Esophagus muscularis mucosa (tissue), 4 donors: Measurements from ENCODE around the gene AKT3. TPM values are rescaled to one million over a fixed set of nuclear protein-coding genes. Genes with fewer than 3 reads are reported as not detected.

ENCODE experiments used
- DNase-seq: peaks from one replicate; pipeline ENCODE4 v3.0.0-alpha.2; 2017; ENCODE audit errors: extremely low spot score
- H3K27ac ChIP-seq, 4 donors: fragments of 200-600 bp; sonication (generic); replicated peaks in 1 of 4; 1 replicate in 3 of 4; 2 replicates in 1 of 4; pipeline ENCODE4 v1.5.1; 2016 to 2019; ENCODE audit warnings: mild to moderate bottlenecking in 1 of 4
- H3K27me3 ChIP-seq, 4 donors: fragments of 200-600 bp; sonication (generic); one replicate each; pipeline versions ENCODE4 v1.5.1 to v1.6.0; 2016 to 2019
- H3K36me3 ChIP-seq, 4 donors: fragments of 200-600 bp; sonication (generic); one replicate each; pipeline ENCODE4 v1.5.1; 2016 to 2019
- H3K4me1 ChIP-seq, 4 donors: fragments of 200-600 bp; sonication (generic); one replicate each; pipeline ENCODE4 v1.5.1; 2016 to 2019
- H3K4me3 ChIP-seq, 4 donors: fragments of 200-600 bp; sonication (generic); 1 replicate in 2 of 4; 2 replicates in 2 of 4; pipeline ENCODE4 v1.5.1; 2016 to 2019; ENCODE audit warnings: mild to moderate bottlenecking in 4 of 4, moderate library complexity in 1 of 4
- H3K9me3 ChIP-seq, 4 donors: fragments of 200-600 bp; sonication (generic); 1 replicate in 3 of 4; 2 replicates in 1 of 4; pipeline ENCODE4 v1.5.1; 2016 to 2019
- EP300 ChIP-seq: sonication (generic); formaldehyde crosslinking; IDR thresholded peaks from one replicate; pipeline ENCODE4 v1.6.1; 2017; ENCODE audit warnings: antibody characterized with exemption
- POLR2A ChIP-seq: fragments of 450-650 bp; IDR thresholded peaks from one replicate; pipeline ENCODE4 v1.6.1; 2017; ENCODE audit warnings: antibody characterized with exemption, moderate library complexity, mild to moderate bottlenecking, low read depth
- POLR2AphosphoS5 ChIP-seq, 2 donors: sonication (generic); formaldehyde crosslinking; IDR thresholded peaks; one replicate each; pipeline ENCODE4 v1.6.1; 2017; ENCODE audit warnings: antibody characterized with exemption in 2 of 2
- WGBS: methylation state at CpG from one replicate; pipeline ENCODE4 v1.1.5; 2018; 5-methylcytosine and 5-hydroxymethylcytosine counted together
- intact Hi-C: fragments of 100-400 bp; cut with DNase I; formaldehyde crosslinking; loops from one replicate; pipeline ENCODE4 v1.15.1; 2023
- total RNA-seq, 4 donors: library from RNA; depleted of rRNA; stranded (reverse); fragments of >200 nt; gene quantifications; one replicate each; pipeline versions ENCODE4 v1.1.0 to v1.2.1, GENCODE V29; 2016
- TF ChIP-seq, protein P1 (sequence below), 3 experiments: fragments of 200-600 bp in 2 of 3; fragments of 450-650 bp in 1 of 3; sonication (generic) in 2 of 3; IDR thresholded peaks; one replicate each; pipeline ENCODE4 v1.5.1; 2017 to 2019; ENCODE audit warnings: antibody characterized with exemption in 3 of 3, mild to moderate bottlenecking in 2 of 3, moderate library complexity in 1 of 3

AKT3 gene
- total RNA-seq, 4 donors from 2014 or later = 63.9 to 104 (median 74.2) TPM

- intact Hi-C loops = no loop called here
- peaks cover 0 to 11% (median 9%) of the 10 kb centered on the region in 4 donors for H3K4me1 ChIP-seq
- H3K27ac ChIP-seq = no peak overlapping the region
- H3K36me3 ChIP-seq = no peaks in the 10 kb centered on the region
- no peaks in the 10 kb centered on the region for H3K9me3 ChIP-seq
- over 99% methylated on average over 4 of the region's 4 CpGs for WGBS
- H3K27me3 ChIP-seq = no peaks in the 10 kb centered on the region
- TF ChIP-seq POLR2AphosphoS5 (IDR thresholded peaks at IDR 0.05) (no peak), POLR2A (no peak)
- no peak overlapping the region for H3K4me3 ChIP-seq
- no peak for DNase-seq
Observed at GRCh38 chr1:243529512-243529911, 320.5 kb downstream of the AKT3 start.

DNA sequence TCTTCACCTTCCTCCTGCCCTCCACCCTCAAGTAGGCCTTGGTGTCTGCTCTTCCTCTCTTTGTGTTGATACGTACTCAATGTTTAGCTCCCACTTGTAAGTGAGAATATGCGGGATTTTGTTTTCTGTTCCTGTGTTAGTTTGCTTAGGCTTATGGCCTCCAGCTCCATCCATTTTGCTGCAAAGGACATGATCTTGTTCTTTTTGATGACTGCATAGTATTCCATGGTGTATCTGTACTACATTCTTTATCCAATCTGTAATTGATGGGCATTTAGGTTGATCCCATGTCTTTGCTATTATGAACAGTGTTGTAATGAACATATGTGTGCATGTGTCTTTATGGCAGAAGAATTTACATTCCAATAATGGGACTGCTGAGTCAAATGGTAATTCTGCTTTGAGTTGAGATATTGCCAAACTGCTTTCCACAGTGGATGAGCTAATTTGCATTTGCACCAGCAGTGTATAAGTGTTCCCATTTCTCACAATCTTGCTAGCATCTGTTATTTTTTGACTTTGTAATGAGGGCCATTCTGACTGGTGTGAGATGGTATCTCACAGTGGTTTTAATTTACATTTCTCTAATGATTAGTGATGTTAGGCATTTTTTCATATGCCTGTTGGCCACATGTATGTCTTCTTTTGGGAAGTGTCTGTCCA, 321.5 kb downstream of the AKT3 start:
- peaks cover 0 to 13% (median 10%) of the 10 kb centered on the region in 4 donors for H3K4me1 ChIP-seq
- WGBS = 100% methylated on average over 2 of the region's 2 CpGs
- TF ChIP-seq, protein P1, sequence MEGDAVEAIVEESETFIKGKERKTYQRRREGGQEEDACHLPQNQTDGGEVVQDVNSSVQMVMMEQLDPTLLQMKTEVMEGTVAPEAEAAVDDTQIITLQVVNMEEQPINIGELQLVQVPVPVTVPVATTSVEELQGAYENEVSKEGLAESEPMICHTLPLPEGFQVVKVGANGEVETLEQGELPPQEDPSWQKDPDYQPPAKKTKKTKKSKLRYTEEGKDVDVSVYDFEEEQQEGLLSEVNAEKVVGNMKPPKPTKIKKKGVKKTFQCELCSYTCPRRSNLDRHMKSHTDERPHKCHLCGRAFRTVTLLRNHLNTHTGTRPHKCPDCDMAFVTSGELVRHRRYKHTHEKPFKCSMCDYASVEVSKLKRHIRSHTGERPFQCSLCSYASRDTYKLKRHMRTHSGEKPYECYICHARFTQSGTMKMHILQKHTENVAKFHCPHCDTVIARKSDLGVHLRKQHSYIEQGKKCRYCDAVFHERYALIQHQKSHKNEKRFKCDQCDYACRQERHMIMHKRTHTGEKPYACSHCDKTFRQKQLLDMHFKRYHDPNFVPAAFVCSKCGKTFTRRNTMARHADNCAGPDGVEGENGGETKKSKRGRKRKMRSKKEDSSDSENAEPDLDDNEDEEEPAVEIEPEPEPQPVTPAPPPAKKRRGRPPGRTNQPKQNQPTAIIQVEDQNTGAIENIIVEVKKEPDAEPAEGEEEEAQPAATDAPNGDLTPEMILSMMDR (IDR thresholded peaks at IDR 0.05) = no peak
- no peak for TF ChIP-seq EP300
- no peak for TF ChIP-seq POLR2A
- no peak for TF ChIP-seq POLR2AphosphoS5 (IDR thresholded peaks at IDR 0.05)
- DNase-seq = no peak
- intact Hi-C loops = no loop called here
- no peak overlapping the region for H3K4me3 ChIP-seq
- no peak overlapping the region for H3K27ac ChIP-seq
- no peaks in the 10 kb centered on the region for H3K9me3 ChIP-seq
- H3K36me3 ChIP-seq = peaks cover 0 to 5% (median 0%) of the 10 kb centered on the region in 4 donors
- H3K27me3 ChIP-seq = no peaks in the 10 kb centered on the region

DNA sequence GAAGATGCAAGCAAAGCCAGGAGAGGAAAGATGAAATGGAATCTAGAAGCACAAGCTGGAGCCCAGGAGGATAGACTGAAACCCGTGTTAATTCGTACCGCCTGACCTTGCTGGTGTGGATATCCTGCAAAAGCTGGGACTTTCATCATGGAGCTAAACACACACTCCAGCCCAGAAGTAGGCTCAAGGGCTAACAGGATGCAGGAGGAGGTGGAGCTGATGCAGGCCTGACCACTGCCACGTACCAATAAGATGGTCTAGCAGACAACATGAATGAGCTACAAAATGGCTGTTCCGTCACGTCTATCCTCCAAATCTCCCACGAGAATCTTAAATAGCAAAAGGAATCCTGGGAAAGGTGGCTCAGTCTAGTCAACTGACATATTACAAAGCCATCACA, 323.9 kb downstream of the AKT3 start:
- H3K4me1 ChIP-seq = peaks cover 0 to 13% (median 10%) of the 10 kb centered on the region in 4 donors
- whole genome bisulfite sequencing = 96% methylated on average over 7 of the region's 7 CpGs
- H3K36me3 ChIP-seq = peaks cover 0 to 12% (median 0%) of the 10 kb centered on the region in 4 donors
- TF ChIP-seq EP300 = no peak
- TF ChIP-seq, protein P1 (IDR thresholded peaks at IDR 0.05) = no peak
- TF ChIP-seq POLR2A = no peak
- TF ChIP-seq POLR2AphosphoS5 (IDR thresholded peaks at IDR 0.05) = no peak
- no peak overlapping the region for H3K27ac ChIP-seq
- no peaks in the 10 kb centered on the region for H3K9me3 ChIP-seq
- no peak overlapping the region for H3K4me3 ChIP-seq
- DNase-seq = no peak
- intact Hi-C loops = no loop called here
- no peaks in the 10 kb centered on the region for H3K27me3 ChIP-seq

- TF ChIP-seq POLR2A = no peak
- TF ChIP-seq POLR2AphosphoS5 (IDR thresholded peaks at IDR 0.05) = no peak
- TF ChIP-seq, protein P1 (IDR thresholded peaks at IDR 0.05) = no peak
- TF ChIP-seq EP300 = no peak
- H3K9me3 ChIP-seq = no peaks in the 10 kb centered on the region
- peak overlapping the region in 1 of 4 donors; percentile 12 for H3K27ac ChIP-seq
- 36% methylated on average over 2 of the region's 2 CpGs for WGBS
- H3K27me3 ChIP-seq = no peaks in the 10 kb centered on the region
- H3K4me3 ChIP-seq = no peak overlapping the region
- peaks cover 0 to 18% (median 12%) of the 10 kb centered on the region in 4 donors for H3K4me1 ChIP-seq
- intact Hi-C loops = no loop called here
- H3K36me3 ChIP-seq = peaks cover 0 to 12% (median 0%) of the 10 kb centered on the region in 4 donors
- no peak for DNase-seq
Observed at GRCh38 chr1:243525085-243525487, 325.0 kb downstream of the AKT3 start.

DNA sequence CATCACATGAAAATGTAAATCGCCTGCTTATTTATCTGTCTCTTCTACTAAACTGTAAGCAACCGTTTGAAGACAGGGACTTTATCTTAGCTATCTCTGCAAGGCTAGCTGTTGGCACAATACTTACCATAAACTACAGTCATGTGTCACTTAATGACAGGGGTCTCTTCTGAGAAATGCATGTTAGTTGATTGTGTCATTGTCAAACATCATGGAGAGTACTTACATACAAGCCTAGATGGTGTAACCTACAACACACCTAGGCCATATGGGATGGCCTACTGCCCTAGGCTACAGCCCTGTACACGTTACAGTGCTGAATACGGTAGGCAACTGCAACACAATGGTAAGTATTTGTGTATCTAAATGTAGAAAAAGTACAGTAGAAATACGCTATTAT, 326.3 kb downstream of the AKT3 start:
- Histone ChIP-seq H3K9me3 (no peaks in the 10 kb centered on the region), H3K27me3 (no peaks in the 10 kb centered on the region), H3K36me3 (peaks cover 0 to 12% (median 0%) of the 10 kb centered on the region in 4 donors), H3K4me1 (peaks cover 0 to 18% (median 12%) of the 10 kb centered on the region in 4 donors), H3K4me3 (no peak overlapping the region), H3K27ac (no peak overlapping the region)
- TF ChIP-seq, protein P1 (IDR thresholded peaks at IDR 0.05) = no peak
- TF ChIP-seq EP300 = no peak
- no peak for TF ChIP-seq POLR2A
- TF ChIP-seq POLR2AphosphoS5 (IDR thresholded peaks at IDR 0.05) = no peak
- 94% methylated on average over 5 of the region's 5 CpGs for WGBS
- DNase-seq = no peak
- intact Hi-C loops = no loop called here
